Measurements from ENCODE around the gene NT5E.

Gene NT5E

GRCh38 chr6:85422996-85423395 lies 26.9 kb upstream of the NT5E start:
- Histone ChIP-seq H3K27ac (ENCODE audit: low read depth, low read length) (no peak overlapping the region), H3K4me3 (ENCODE audit: low read depth, low read length) (no peak overlapping the region), H3K9ac (ENCODE audit: low read length) (no peak overlapping the region), H3K36me3 (ENCODE audit: control insufficient read depth, insufficient read depth, low read length) (no peaks in the 10 kb centered on the region), H3K4me1 (ENCODE audit: control insufficient read depth, insufficient read depth, low read length) (no peaks in the 10 kb centered on the region), H3K27me3 (ENCODE audit: control insufficient read depth, insufficient read depth, low read length) (no peaks in the 10 kb centered on the region), H3K9me3 (ENCODE audit: control insufficient read depth, insufficient read depth, low read depth, low read length) (no peaks in the 10 kb centered on the region)

- H3K36me3 ChIP-seq (ENCODE audit: control insufficient read depth, insufficient read depth, low read length) = no peaks in the 10 kb centered on the region
- H3K9ac ChIP-seq (ENCODE audit: low read length) = no peak overlapping the region
- H3K4me1 ChIP-seq (ENCODE audit: control insufficient read depth, insufficient read depth, low read length) = no peaks in the 10 kb centered on the region
These were observed 24.9 kb upstream of the NT5E start for GRCh38 chr6:85424981-85425380.

GRCh38 chr6:85425997-85426396 lies 23.9 kb upstream of the NT5E start:
- Histone ChIP-seq H3K9ac (ENCODE audit: low read length) (no peak overlapping the region), H3K27me3 (ENCODE audit: control insufficient read depth, insufficient read depth, low read length) (no peaks in the 10 kb centered on the region)

More at GRCh38 chr6:85424981-85425380, 24.9 kb upstream of the NT5E start:
- Histone ChIP-seq H3K27ac (ENCODE audit: low read depth, low read length) (no peak overlapping the region), H3K9me3 (ENCODE audit: control insufficient read depth, insufficient read depth, low read depth, low read length) (no peaks in the 10 kb centered on the region), H3K27me3 (ENCODE audit: control insufficient read depth, insufficient read depth, low read length) (no peaks in the 10 kb centered on the region), H3K4me3 (ENCODE audit: low read depth, low read length) (no peak overlapping the region)

GRCh38 chr6:85428486-85428885 lies 21.4 kb upstream of the NT5E start:
- Histone ChIP-seq H3K4me3 (ENCODE audit: low read depth, low read length) (no peak overlapping the region), H3K9me3 (ENCODE audit: control insufficient read depth, insufficient read depth, low read depth, low read length) (no peaks in the 10 kb centered on the region), H3K27me3 (ENCODE audit: control insufficient read depth, insufficient read depth, low read length) (no peaks in the 10 kb centered on the region), H3K27ac (ENCODE audit: low read depth, low read length) (no peak overlapping the region), H3K9ac (ENCODE audit: low read length) (no peak overlapping the region), H3K4me1 (ENCODE audit: control insufficient read depth, insufficient read depth, low read length) (no peaks in the 10 kb centered on the region), H3K36me3 (ENCODE audit: control insufficient read depth, insufficient read depth, low read length) (no peaks in the 10 kb centered on the region)

More at GRCh38 chr6:85425997-85426396, 23.9 kb upstream of the NT5E start:
- Histone ChIP-seq H3K36me3 (ENCODE audit: control insufficient read depth, insufficient read depth, low read length) (no peaks in the 10 kb centered on the region), H3K4me3 (ENCODE audit: low read depth, low read length) (no peak overlapping the region), H3K9me3 (ENCODE audit: control insufficient read depth, insufficient read depth, low read depth, low read length) (no peaks in the 10 kb centered on the region), H3K4me1 (ENCODE audit: control insufficient read depth, insufficient read depth, low read length) (no peaks in the 10 kb centered on the region), H3K27ac (ENCODE audit: low read depth, low read length) (no peak overlapping the region)

GRCh38 chr6:85429346-85429745 lies 20.5 kb upstream of the NT5E start:
- Histone ChIP-seq H3K27me3 (ENCODE audit: control insufficient read depth, insufficient read depth, low read length) (no peaks in the 10 kb centered on the region), H3K27ac (ENCODE audit: low read depth, low read length) (no peak overlapping the region), H3K4me3 (ENCODE audit: low read depth, low read length) (no peak overlapping the region), H3K36me3 (ENCODE audit: control insufficient read depth, insufficient read depth, low read length) (no peaks in the 10 kb centered on the region), H3K9ac (ENCODE audit: low read length) (no peak overlapping the region), H3K9me3 (ENCODE audit: control insufficient read depth, insufficient read depth, low read depth, low read length) (no peaks in the 10 kb centered on the region), H3K4me1 (ENCODE audit: control insufficient read depth, insufficient read depth, low read length) (no peaks in the 10 kb centered on the region)

GRCh38 chr6:85431271-85431670 lies 18.6 kb upstream of the NT5E start:
- H3K36me3 ChIP-seq (ENCODE audit: control insufficient read depth, insufficient read depth, low read length) = no peaks in the 10 kb centered on the region

GRCh38 chr6:85432554-85432953 lies 17.3 kb upstream of the NT5E start:
- H3K4me1 ChIP-seq (ENCODE audit: control insufficient read depth, insufficient read depth, low read length) = no peaks in the 10 kb centered on the region

More at GRCh38 chr6:85431271-85431670, 18.6 kb upstream of the NT5E start:
- H3K9me3 ChIP-seq (ENCODE audit: control insufficient read depth, insufficient read depth, low read depth, low read length) = no peaks in the 10 kb centered on the region
- H3K4me1 ChIP-seq (ENCODE audit: control insufficient read depth, insufficient read depth, low read length) = no peaks in the 10 kb centered on the region
- H3K27ac ChIP-seq (ENCODE audit: low read depth, low read length) = no peak overlapping the region
- H3K4me3 ChIP-seq (ENCODE audit: low read depth, low read length) = no peak overlapping the region
- no peaks in the 10 kb centered on the region for H3K27me3 ChIP-seq (ENCODE audit: control insufficient read depth, insufficient read depth, low read length)
- H3K9ac ChIP-seq (ENCODE audit: low read length) = no peak overlapping the region

GRCh38 chr6:85435851-85436250 lies 14.0 kb upstream of the NT5E start:
- no peak overlapping the region for H3K4me3 ChIP-seq (ENCODE audit: low read depth, low read length)
- H3K36me3 ChIP-seq (ENCODE audit: control insufficient read depth, insufficient read depth, low read length) = no peaks in the 10 kb centered on the region
- no peak overlapping the region for H3K9ac ChIP-seq (ENCODE audit: low read length)
- H3K27me3 ChIP-seq (ENCODE audit: control insufficient read depth, insufficient read depth, low read length) = no peaks in the 10 kb centered on the region
- no peaks in the 10 kb centered on the region for H3K4me1 ChIP-seq (ENCODE audit: control insufficient read depth, insufficient read depth, low read length)
- no peaks in the 10 kb centered on the region for H3K9me3 ChIP-seq (ENCODE audit: control insufficient read depth, insufficient read depth, low read depth, low read length)
- no peak overlapping the region for H3K27ac ChIP-seq (ENCODE audit: low read depth, low read length)

More at GRCh38 chr6:85432554-85432953, 17.3 kb upstream of the NT5E start:
- Histone ChIP-seq H3K36me3 (ENCODE audit: control insufficient read depth, insufficient read depth, low read length) (no peaks in the 10 kb centered on the region), H3K27ac (ENCODE audit: low read depth, low read length) (no peak overlapping the region), H3K9ac (ENCODE audit: low read length) (no peak overlapping the region), H3K4me3 (ENCODE audit: low read depth, low read length) (no peak overlapping the region), H3K27me3 (ENCODE audit: control insufficient read depth, insufficient read depth, low read length) (no peaks in the 10 kb centered on the region), H3K9me3 (ENCODE audit: control insufficient read depth, insufficient read depth, low read depth, low read length) (no peaks in the 10 kb centered on the region)

- Histone ChIP-seq H3K4me3 (ENCODE audit: low read depth, low read length) (no peak overlapping the region), H3K9me3 (ENCODE audit: control insufficient read depth, insufficient read depth, low read depth, low read length) (no peaks in the 10 kb centered on the region), H3K9ac (ENCODE audit: low read length) (no peak overlapping the region), H3K27ac (ENCODE audit: low read depth, low read length) (no peak overlapping the region), H3K36me3 (ENCODE audit: control insufficient read depth, insufficient read depth, low read length) (no peaks in the 10 kb centered on the region), H3K4me1 (ENCODE audit: control insufficient read depth, insufficient read depth, low read length) (no peaks in the 10 kb centered on the region), H3K27me3 (ENCODE audit: control insufficient read depth, insufficient read depth, low read length) (no peaks in the 10 kb centered on the region)
These were observed 13.5 kb upstream of the NT5E start for GRCh38 chr6:85436411-85436810.

GRCh38 chr6:85436939-85437495 lies 12.9 kb upstream of the NT5E start:
- Histone ChIP-seq H3K27ac (ENCODE audit: low read depth, low read length) (no peak overlapping the region), H3K27me3 (ENCODE audit: control insufficient read depth, insufficient read depth, low read length) (no peaks in the 10 kb centered on the region), H3K9ac (ENCODE audit: low read length) (no peak overlapping the region), H3K36me3 (ENCODE audit: control insufficient read depth, insufficient read depth, low read length) (no peaks in the 10 kb centered on the region), H3K9me3 (ENCODE audit: control insufficient read depth, insufficient read depth, low read depth, low read length) (peaks cover 2% of the 10 kb centered on the region; the same call in 1 of the 2 replicates), H3K4me1 (ENCODE audit: control insufficient read depth, insufficient read depth, low read length) (no peaks in the 10 kb centered on the region), H3K4me3 (ENCODE audit: low read depth, low read length) (no peak overlapping the region)

GRCh38 chr6:85443349-85444117 lies 6.3 kb upstream of the NT5E start:
- H3K9me3 ChIP-seq (ENCODE audit: control insufficient read depth, insufficient read depth, low read depth, low read length) = peaks cover 4% of the 10 kb centered on the region; the same call in 1 of the 2 replicates
- no peak overlapping the region for H3K4me3 ChIP-seq (ENCODE audit: low read depth, low read length)
- no peaks in the 10 kb centered on the region for H3K4me1 ChIP-seq (ENCODE audit: control insufficient read depth, insufficient read depth, low read length)
- no peaks in the 10 kb centered on the region for H3K36me3 ChIP-seq (ENCODE audit: control insufficient read depth, insufficient read depth, low read length)
- no peak overlapping the region for H3K9ac ChIP-seq (ENCODE audit: low read length)
- no peak overlapping the region for H3K27ac ChIP-seq (ENCODE audit: low read depth, low read length)
- H3K27me3 ChIP-seq (ENCODE audit: control insufficient read depth, insufficient read depth, low read length) = peaks cover 23% of the 10 kb centered on the region
